HEK293T (cell line): Measurements from ENCODE around the gene MLH3.

Source experiments
- CTCF ChIA-PET: fragments of 350-600 bp; formaldehyde crosslinking; extraction: SDS; loops from one replicate; lab custom pipeline; 2021; ENCODE audit warnings: antibody characterized with exemption, inconsistent platforms; lab: Yijun Ruan, JAX
- POLR2A ChIA-PET: fragments of 350-600 bp; formaldehyde crosslinking; extraction: SDS; loops from one replicate; lab custom pipeline; 2020; ENCODE audit warnings: antibody characterized with exemption, inconsistent platforms; lab: Yijun Ruan, JAX
- DNase-seq: peaks from one replicate; pipeline ENCODE4 v3.0.0; 2012; ENCODE audit warnings: mixed read lengths; ENCODE audit errors: extremely low spot score
- ARNT ChIP-seq: fragments of 450-650 bp; IDR thresholded peaks from 2 replicates; pipeline ENCODE4 v1.6.1; 2017; ENCODE audit warnings: mild to moderate bottlenecking
- BHLHE40 ChIP-seq: fragments of 450-650 bp; IDR thresholded peaks from 2 replicates; pipeline ENCODE4 v1.6.1; 2016; ENCODE audit warnings: mild to moderate bottlenecking, moderate library complexity, borderline replicate concordance
- CTBP1 ChIP-seq: fragments of 450-650 bp; IDR thresholded peaks from 2 replicates; pipeline ENCODE4 v1.6.1; 2016; ENCODE audit warnings: borderline replicate concordance
- ELF4 ChIP-seq: fragments of 450-650 bp; IDR thresholded peaks from 2 replicates; pipeline ENCODE4 v1.6.1; 2017; ENCODE audit warnings: antibody characterized with exemption
- FOXA1 ChIP-seq: fragments of 450-650 bp; IDR thresholded peaks from 2 replicates; pipeline ENCODE4 v1.6.1; 2016; ENCODE audit warnings: mild to moderate bottlenecking
- FOXK2 ChIP-seq: fragments of 450-650 bp; IDR thresholded peaks from 2 replicates; pipeline ENCODE4 v1.6.1; 2016; ENCODE audit warnings: mild to moderate bottlenecking
- FOXM1 ChIP-seq: fragments of 450-650 bp; IDR thresholded peaks from 2 replicates; pipeline ENCODE4 v1.6.1; 2017; ENCODE audit warnings: mild to moderate bottlenecking, borderline replicate concordance
- HDGF ChIP-seq: fragments of 450-650 bp; IDR thresholded peaks from 2 replicates; pipeline ENCODE4 v1.6.1; 2017; ENCODE audit warnings: antibody characterized with exemption, borderline replicate concordance
- L3MBTL2 ChIP-seq: fragments of 450-650 bp; conservative IDR thresholded peaks from 2 replicates; pipeline ENCODE4 v1.6.1; 2016; ENCODE audit warnings: mild to moderate bottlenecking
- LEF1 ChIP-seq: fragments of 450-650 bp; IDR thresholded peaks from 2 replicates; pipeline ENCODE4 v1.6.1; 2017; ENCODE audit warnings: mild to moderate bottlenecking, borderline replicate concordance
- NFRKB ChIP-seq: fragments of 450-650 bp; IDR thresholded peaks from 2 replicates; pipeline ENCODE4 v1.6.1; 2016; ENCODE audit warnings: mild to moderate bottlenecking, moderate library complexity
- PKNOX1 ChIP-seq: fragments of 450-650 bp; IDR thresholded peaks from 2 replicates; pipeline ENCODE4 v1.6.1; 2016
- SP1 ChIP-seq: fragments of 450-650 bp; IDR thresholded peaks from 2 replicates; pipeline ENCODE4 v1.6.1; 2017
- SUZ12 ChIP-seq: fragments of 450-650 bp; IDR thresholded peaks from 2 replicates; pipeline ENCODE4 v1.6.1; 2016; ENCODE audit warnings: mild to moderate bottlenecking
- TARDBP ChIP-seq: fragments of 450-650 bp; IDR thresholded peaks from 2 replicates; pipeline ENCODE4 v1.6.1; 2016
- ZNF384 ChIP-seq: fragments of 450-650 bp; IDR thresholded peaks from 2 replicates; pipeline ENCODE4 v1.6.1; 2016

MLH3 gene

GRCh38 chr14:75063013-75063412, 11.7 kb upstream of the MLH3 start:
- DNase-seq, result no peak
- CTCF ChIA-PET, result interaction anchor here (1.1 kb wide), 1 partner anchor 20 kb away, joined by 4 read pairs; no protein-coding TSS in a partner anchor
- POLR2A ChIA-PET, result interaction anchor here (1.2 to 2.2 kb wide), 9 partner anchors 12 to 140 kb away, joined by 3 to 16 read pairs (median 5); partner anchors contain the start of genes PGF and RPS6KL1
- no peak for TF ChIP-seq FOXM1
- no peak for TF ChIP-seq PKNOX1
- TF ChIP-seq HDGF, result no peak
- TF ChIP-seq LEF1, result no peak

- ChIA-PET CTCF (no interaction called here), POLR2A (no interaction called here)
- DNase-seq, result no peak
- no peak for TF ChIP-seq TARDBP
- TF ChIP-seq SUZ12, result no peak
- no peak for TF ChIP-seq NFRKB
- no peak for TF ChIP-seq FOXK2
- TF ChIP-seq HDGF, result no peak
- TF ChIP-seq L3MBTL2, result no peak
- no peak for TF ChIP-seq CTBP1
- no peak for TF ChIP-seq FOXA1
- TF ChIP-seq BHLHE40, result no peak
Observed at GRCh38 chr14:75060420-75060819, 9.2 kb upstream of the MLH3 start.

- ChIA-PET CTCF (no interaction called here), POLR2A (no interaction called here)
- DNase-seq, result no peak
- TF ChIP-seq BHLHE40 (no peak), PKNOX1 (no peak), NFRKB (no peak), FOXM1 (no peak), ELF4 (no peak), CTBP1 (no peak), L3MBTL2 (no peak), ZNF384 (no peak), LEF1 (no peak), FOXK2 (no peak), SP1 (no peak), FOXA1 (no peak), TARDBP (no peak), ARNT (no peak), HDGF (no peak), SUZ12 (no peak)
Observed at GRCh38 chr14:75059642-75060041, 8.4 kb upstream of the MLH3 start.

GRCh38 chr14:75054421-75054820, 3.2 kb upstream of the MLH3 start:
- CTCF ChIA-PET, result no interaction called here
- POLR2A ChIA-PET, result no interaction called here
- DNase-seq, result no peak
- no peak for TF ChIP-seq ARNT

- DNase-seq, result no peak
- POLR2A ChIA-PET, result no interaction called here
- TF ChIP-seq ARNT, result no peak
- no peak for TF ChIP-seq ZNF384
- no peak for TF ChIP-seq PKNOX1
- no peak for TF ChIP-seq NFRKB
- no peak for TF ChIP-seq TARDBP
- TF ChIP-seq FOXK2, result no peak
- no peak for TF ChIP-seq SP1
- no peak for TF ChIP-seq LEF1
- no peak for TF ChIP-seq FOXA1
- TF ChIP-seq SUZ12, result no peak
- no peak for TF ChIP-seq HDGF
- CTCF ChIA-PET, result no interaction called here
Observed at GRCh38 chr14:75053396-75054291, 2.4 kb upstream of the MLH3 start.

GRCh38 chr14:75051556-75051899, 261 bp upstream of the MLH3 start:
- no peak for DNase-seq
- TF ChIP-seq SP1 (no peak), FOXK2 (no peak), FOXA1 (no peak), L3MBTL2 (no peak), SUZ12 (no peak), PKNOX1 (no peak), HDGF (no peak), LEF1 (no peak), TARDBP (no peak), CTBP1 (no peak)
- CTCF ChIA-PET, result interaction anchor here (0.6 kb wide), 1 partner anchor 293 kb away, joined by 8 read pairs; no protein-coding TSS in a partner anchor
- POLR2A ChIA-PET, result no interaction called here
